HEK293T (cell line): ENCODE results near the gene RAC3.

Experiments
- CTCF ChIA-PET: fragments of 350-600 bp; formaldehyde crosslinking; extraction: SDS; loops from one replicate; lab custom pipeline; 2021; ENCODE audit warnings: antibody characterized with exemption, inconsistent platforms; lab: Yijun Ruan, JAX
- POLR2A ChIA-PET: fragments of 350-600 bp; formaldehyde crosslinking; extraction: SDS; loops from one replicate; lab custom pipeline; 2020; ENCODE audit warnings: antibody characterized with exemption, inconsistent platforms; lab: Yijun Ruan, JAX
- DNase-seq: peaks from one replicate; pipeline ENCODE4 v3.0.0; 2012; ENCODE audit warnings: mixed read lengths; ENCODE audit errors: extremely low spot score
- ARNT ChIP-seq: fragments of 450-650 bp; IDR thresholded peaks from 2 replicates; pipeline ENCODE4 v1.6.1; 2017; ENCODE audit warnings: mild to moderate bottlenecking
- BHLHE40 ChIP-seq: fragments of 450-650 bp; IDR thresholded peaks from 2 replicates; pipeline ENCODE4 v1.6.1; 2016; ENCODE audit warnings: mild to moderate bottlenecking, moderate library complexity, borderline replicate concordance
- CTBP1 ChIP-seq: fragments of 450-650 bp; IDR thresholded peaks from 2 replicates; pipeline ENCODE4 v1.6.1; 2016; ENCODE audit warnings: borderline replicate concordance
- ELF4 ChIP-seq: fragments of 450-650 bp; IDR thresholded peaks from 2 replicates; pipeline ENCODE4 v1.6.1; 2017; ENCODE audit warnings: antibody characterized with exemption
- FOXA1 ChIP-seq: fragments of 450-650 bp; IDR thresholded peaks from 2 replicates; pipeline ENCODE4 v1.6.1; 2016; ENCODE audit warnings: mild to moderate bottlenecking
- FOXK2 ChIP-seq: fragments of 450-650 bp; IDR thresholded peaks from 2 replicates; pipeline ENCODE4 v1.6.1; 2016; ENCODE audit warnings: mild to moderate bottlenecking
- FOXM1 ChIP-seq: fragments of 450-650 bp; IDR thresholded peaks from 2 replicates; pipeline ENCODE4 v1.6.1; 2017; ENCODE audit warnings: mild to moderate bottlenecking, borderline replicate concordance
- HDGF ChIP-seq: fragments of 450-650 bp; IDR thresholded peaks from 2 replicates; pipeline ENCODE4 v1.6.1; 2017; ENCODE audit warnings: antibody characterized with exemption, borderline replicate concordance
- L3MBTL2 ChIP-seq: fragments of 450-650 bp; conservative IDR thresholded peaks from 2 replicates; pipeline ENCODE4 v1.6.1; 2016; ENCODE audit warnings: mild to moderate bottlenecking
- LEF1 ChIP-seq: fragments of 450-650 bp; IDR thresholded peaks from 2 replicates; pipeline ENCODE4 v1.6.1; 2017; ENCODE audit warnings: mild to moderate bottlenecking, borderline replicate concordance
- NFRKB ChIP-seq: fragments of 450-650 bp; IDR thresholded peaks from 2 replicates; pipeline ENCODE4 v1.6.1; 2016; ENCODE audit warnings: mild to moderate bottlenecking, moderate library complexity
- PKNOX1 ChIP-seq: fragments of 450-650 bp; IDR thresholded peaks from 2 replicates; pipeline ENCODE4 v1.6.1; 2016
- SP1 ChIP-seq: fragments of 450-650 bp; IDR thresholded peaks from 2 replicates; pipeline ENCODE4 v1.6.1; 2017
- SUZ12 ChIP-seq: fragments of 450-650 bp; IDR thresholded peaks from 2 replicates; pipeline ENCODE4 v1.6.1; 2016; ENCODE audit warnings: mild to moderate bottlenecking
- TARDBP ChIP-seq: fragments of 450-650 bp; IDR thresholded peaks from 2 replicates; pipeline ENCODE4 v1.6.1; 2016
- ZNF384 ChIP-seq: fragments of 450-650 bp; IDR thresholded peaks from 2 replicates; pipeline ENCODE4 v1.6.1; 2016

RAC3 gene

GRCh38 chr17:81996757-81997441 lies 34.6 kb upstream of the RAC3 start:
- ChIA-PET POLR2A (interaction anchor here (0.6 kb wide), 1 partner anchor 296 kb away, joined by 3 read pairs; no protein-coding TSS in a partner anchor), CTCF (interaction anchor here (0.6 kb wide), 1 partner anchor 16 kb away, joined by 3 read pairs; no protein-coding TSS in a partner anchor)
- no peak for DNase-seq
- TF ChIP-seq ZNF384, result no peak
- TF ChIP-seq ELF4, result no peak
- TF ChIP-seq L3MBTL2, result no peak
- TF ChIP-seq FOXA1, result no peak
- no peak for TF ChIP-seq FOXK2
- no peak for TF ChIP-seq SUZ12
- no peak for TF ChIP-seq FOXM1
- no peak for TF ChIP-seq LEF1
- TF ChIP-seq TARDBP, result no peak
- TF ChIP-seq PKNOX1, result no peak
- TF ChIP-seq NFRKB, result no peak
- TF ChIP-seq ARNT, result no peak
- TF ChIP-seq HDGF, result no peak
- no peak for TF ChIP-seq SP1

GRCh38 chr17:81998212-81998611 lies 33.3 kb upstream of the RAC3 start:
- ChIA-PET CTCF (no interaction called here), POLR2A (no interaction called here)
- no peak for TF ChIP-seq ELF4
- TF ChIP-seq TARDBP, result no peak
- no peak for TF ChIP-seq ARNT
- no peak for TF ChIP-seq CTBP1
- TF ChIP-seq FOXK2, result no peak
- TF ChIP-seq HDGF, result no peak
- TF ChIP-seq SUZ12, result no peak
- TF ChIP-seq LEF1, result no peak
- TF ChIP-seq ZNF384, result no peak
- TF ChIP-seq FOXA1, result no peak
- TF ChIP-seq BHLHE40, result no peak
- TF ChIP-seq L3MBTL2, result no peak
- no peak for TF ChIP-seq FOXM1
- TF ChIP-seq PKNOX1, result no peak
- TF ChIP-seq NFRKB, result no peak
- no peak for TF ChIP-seq SP1

GRCh38 chr17:81998691-81999438 lies 32.6 kb upstream of the RAC3 start:
- TF ChIP-seq LEF1 (no peak), FOXA1 (no peak), CTBP1 (no peak), ARNT (no peak), HDGF (no peak), PKNOX1 (no peak), TARDBP (no peak), SP1 (no peak), ELF4 (no peak), FOXM1 (no peak), NFRKB (no peak)
- ChIA-PET POLR2A (no interaction called here), CTCF (no interaction called here)
- DNase-seq, result no peak

More at GRCh38 chr17:81998212-81998611, 33.3 kb upstream of the RAC3 start:
- no peak for DNase-seq

GRCh38 chr17:81999587-81999975 lies 31.9 kb upstream of the RAC3 start:
- TF ChIP-seq LEF1, result no peak
- CTCF ChIA-PET, result no interaction called here
- no peak for DNase-seq
- POLR2A ChIA-PET, result no interaction called here

- TF ChIP-seq SP1, result no peak
- TF ChIP-seq ELF4, result no peak
- no peak for TF ChIP-seq FOXK2
- TF ChIP-seq BHLHE40, result no peak
- no peak for TF ChIP-seq SUZ12
- TF ChIP-seq CTBP1, result no peak
- no peak for TF ChIP-seq L3MBTL2
- DNase-seq, result no peak
- ChIA-PET CTCF (no interaction called here), POLR2A (no interaction called here)
These were observed 31.3 kb upstream of the RAC3 start for GRCh38 chr17:81999976-82000802.
